ENCODE measurements around the gene TXNRD2.
"Not testable (repeated sequence)": the region's sequence is repeated elsewhere in the genome, so short reads cannot be mapped to it uniquely, and the experiment has no call there.

GRCh38 chr22:19935123-19935718, 6.4 kb downstream of the TXNRD2 start:
- TF ChIP-seq, protein P1, sequence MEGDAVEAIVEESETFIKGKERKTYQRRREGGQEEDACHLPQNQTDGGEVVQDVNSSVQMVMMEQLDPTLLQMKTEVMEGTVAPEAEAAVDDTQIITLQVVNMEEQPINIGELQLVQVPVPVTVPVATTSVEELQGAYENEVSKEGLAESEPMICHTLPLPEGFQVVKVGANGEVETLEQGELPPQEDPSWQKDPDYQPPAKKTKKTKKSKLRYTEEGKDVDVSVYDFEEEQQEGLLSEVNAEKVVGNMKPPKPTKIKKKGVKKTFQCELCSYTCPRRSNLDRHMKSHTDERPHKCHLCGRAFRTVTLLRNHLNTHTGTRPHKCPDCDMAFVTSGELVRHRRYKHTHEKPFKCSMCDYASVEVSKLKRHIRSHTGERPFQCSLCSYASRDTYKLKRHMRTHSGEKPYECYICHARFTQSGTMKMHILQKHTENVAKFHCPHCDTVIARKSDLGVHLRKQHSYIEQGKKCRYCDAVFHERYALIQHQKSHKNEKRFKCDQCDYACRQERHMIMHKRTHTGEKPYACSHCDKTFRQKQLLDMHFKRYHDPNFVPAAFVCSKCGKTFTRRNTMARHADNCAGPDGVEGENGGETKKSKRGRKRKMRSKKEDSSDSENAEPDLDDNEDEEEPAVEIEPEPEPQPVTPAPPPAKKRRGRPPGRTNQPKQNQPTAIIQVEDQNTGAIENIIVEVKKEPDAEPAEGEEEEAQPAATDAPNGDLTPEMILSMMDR (conservative IDR thresholded peaks at IDR 0.05; ENCODE audit: low read depth, low read length): not testable (repeated sequence)
- TF ChIP-seq POLR2A (IDR thresholded peaks at IDR 0.05; ENCODE audit: low read depth, low read length); BHLHE40 (IDR thresholded peaks at IDR 0.05; ENCODE audit: low read depth, low read length); MAZ (IDR thresholded peaks at IDR 0.05; ENCODE audit: borderline replicate concordance, low read depth, low read length); SMC3 (IDR thresholded peaks at IDR 0.05; ENCODE audit: low read depth, low read length): not testable (repeated sequence)
- TF ChIP-seq, protein P2, sequence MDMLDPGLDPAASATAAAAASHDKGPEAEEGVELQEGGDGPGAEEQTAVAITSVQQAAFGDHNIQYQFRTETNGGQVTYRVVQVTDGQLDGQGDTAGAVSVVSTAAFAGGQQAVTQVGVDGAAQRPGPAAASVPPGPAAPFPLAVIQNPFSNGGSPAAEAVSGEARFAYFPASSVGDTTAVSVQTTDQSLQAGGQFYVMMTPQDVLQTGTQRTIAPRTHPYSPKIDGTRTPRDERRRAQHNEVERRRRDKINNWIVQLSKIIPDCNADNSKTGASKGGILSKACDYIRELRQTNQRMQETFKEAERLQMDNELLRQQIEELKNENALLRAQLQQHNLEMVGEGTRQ (IDR thresholded peaks at IDR 0.05; ENCODE audit: low read depth, low read length): not testable (repeated sequence)
- TF ChIP-seq, protein P3, sequence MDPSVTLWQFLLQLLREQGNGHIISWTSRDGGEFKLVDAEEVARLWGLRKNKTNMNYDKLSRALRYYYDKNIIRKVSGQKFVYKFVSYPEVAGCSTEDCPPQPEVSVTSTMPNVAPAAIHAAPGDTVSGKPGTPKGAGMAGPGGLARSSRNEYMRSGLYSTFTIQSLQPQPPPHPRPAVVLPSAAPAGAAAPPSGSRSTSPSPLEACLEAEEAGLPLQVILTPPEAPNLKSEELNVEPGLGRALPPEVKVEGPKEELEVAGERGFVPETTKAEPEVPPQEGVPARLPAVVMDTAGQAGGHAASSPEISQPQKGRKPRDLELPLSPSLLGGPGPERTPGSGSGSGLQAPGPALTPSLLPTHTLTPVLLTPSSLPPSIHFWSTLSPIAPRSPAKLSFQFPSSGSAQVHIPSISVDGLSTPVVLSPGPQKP (IDR thresholded peaks at IDR 0.05; ENCODE audit: borderline replicate concordance, low read depth, low read length): not testable (repeated sequence)

Measured in IMR-90 (cell line).